OCI-M2 (cell line): Measurements from ENCODE around the gene DDI1.

Experiments used
- DNase-seq: peaks from one replicate; lab custom pipeline; 2025; ENCODE audit not compliant: unreplicated experiment; lab: John Stamatoyannopoulos, UW

The DDI1 gene

GRCh38 chr11:104075706-104076105 lies 39.3 kb downstream of the DDI1 start:
- DNase-seq = no peak

GRCh38 chr11:104076455-104076854 lies 40.0 kb downstream of the DDI1 start:
- DNase-seq = no peak

- DNase-seq = no peak
Observed at GRCh38 chr11:104078245-104078644, 41.8 kb downstream of the DDI1 start.

GRCh38 chr11:104078995-104079394 lies 42.6 kb downstream of the DDI1 start:
- no peak for DNase-seq

GRCh38 chr11:104086621-104087020 lies 50.2 kb downstream of the DDI1 start:
- DNase-seq = no peak
